DMS153 treated with DMSO at 0.1 percent for 48 hours (cell line): ENCODE data around the gene ARHGAP31.

Source experiments
- DNase-seq: peaks from one replicate; lab custom pipeline; 2025; ENCODE audit not compliant: unreplicated experiment; lab: John Stamatoyannopoulos, UW

ARHGAP31 gene

DNA sequence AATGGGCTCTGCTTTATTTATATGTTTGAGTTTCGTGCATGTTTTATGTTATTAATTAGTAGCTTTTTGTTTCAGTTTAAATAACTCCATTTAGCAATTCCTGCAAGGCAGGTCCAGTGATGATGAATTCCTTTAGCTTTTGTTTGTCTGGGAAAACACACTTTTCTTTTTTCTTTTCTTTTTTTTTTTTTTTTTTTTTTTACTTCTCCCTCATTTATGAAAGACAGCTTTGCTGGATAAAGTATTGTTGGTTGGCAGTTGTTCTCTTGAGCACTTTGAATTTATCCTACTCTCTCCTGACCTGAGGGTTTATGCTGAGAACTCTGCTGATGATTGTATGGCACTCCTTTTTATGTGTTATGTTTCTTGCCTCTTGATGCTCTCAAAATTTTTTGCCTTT, 133.5 kb downstream of the ARHGAP31 start:
- no peak for DNase-seq

DNA sequence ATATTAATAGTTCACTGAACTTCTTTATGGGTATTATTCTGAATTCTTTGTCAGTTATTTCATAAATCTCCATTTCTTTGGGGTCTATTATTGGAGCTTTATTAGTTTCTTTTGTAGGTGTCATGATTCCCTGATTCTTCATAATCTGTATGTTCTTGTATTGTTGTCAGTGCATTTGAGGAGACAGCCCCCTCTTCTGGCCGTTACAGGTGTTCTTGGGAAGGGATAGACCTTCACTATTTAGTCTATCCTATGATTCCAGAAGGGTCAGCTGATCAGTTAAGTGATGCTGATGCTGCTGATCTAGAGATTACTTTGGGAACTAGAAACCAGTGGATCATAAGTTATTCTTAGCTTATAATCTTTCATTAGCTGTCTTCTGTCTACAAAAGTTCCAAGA, 134.4 kb downstream of the ARHGAP31 start:
- no peak for DNase-seq

DNA sequence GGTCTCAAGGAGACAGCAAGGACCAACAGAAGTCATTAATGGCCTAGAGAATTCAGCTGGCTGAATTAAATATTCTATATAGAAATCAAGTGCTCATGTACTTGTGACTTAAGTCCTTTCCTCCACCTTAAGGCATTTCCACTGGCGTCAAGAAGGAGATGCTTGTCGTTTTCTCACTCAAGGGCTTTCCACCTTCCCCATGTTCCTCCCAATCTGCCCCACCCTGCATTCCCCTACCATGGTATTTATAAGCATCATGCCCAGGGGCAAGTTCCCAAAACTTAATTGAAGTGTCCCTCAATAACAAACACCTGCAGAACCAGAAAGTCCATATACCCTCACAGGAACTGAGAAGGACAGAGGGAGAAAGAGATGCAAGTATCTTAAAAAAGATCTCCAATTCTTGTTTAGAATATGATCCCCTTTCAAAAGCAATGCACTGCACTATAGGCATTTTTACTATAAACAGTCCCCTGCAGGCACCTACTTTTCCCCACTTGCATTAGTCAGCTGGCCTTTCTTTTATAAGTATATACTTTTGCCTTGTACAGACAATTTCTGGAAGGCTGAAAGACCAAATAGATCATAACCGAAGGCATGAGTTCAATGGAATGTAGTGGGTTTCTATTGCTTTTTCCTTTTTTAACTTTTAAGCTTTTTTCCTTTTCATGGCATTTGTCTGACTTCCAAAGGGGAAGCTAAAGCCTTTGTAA, 139.6 kb downstream of the ARHGAP31 start:
- no peak for DNase-seq

DNA sequence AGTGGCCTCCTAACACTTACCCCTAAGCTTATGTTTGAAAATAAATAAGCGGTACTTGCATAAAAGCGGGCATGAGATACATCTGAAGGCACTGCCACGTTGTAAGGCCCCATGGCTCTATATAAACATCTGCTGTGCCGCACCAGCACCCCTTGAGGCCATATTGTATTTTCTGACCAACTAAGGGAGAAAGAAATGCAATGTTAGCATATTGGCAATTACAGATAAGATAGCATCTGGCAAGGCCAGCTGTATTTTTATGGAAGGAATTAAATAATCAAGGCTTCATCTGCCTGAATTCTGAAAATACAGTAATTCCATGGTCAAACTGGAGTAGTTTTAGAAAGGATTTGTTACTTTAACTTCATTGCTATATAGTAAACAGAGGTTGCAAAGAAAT, 140.5 kb downstream of the ARHGAP31 start:
- DNase-seq, result no peak

- no peak for DNase-seq
These were observed 142.8 kb downstream of the ARHGAP31 start for GRCh38 chr3:119436977-119437376.

DNA sequence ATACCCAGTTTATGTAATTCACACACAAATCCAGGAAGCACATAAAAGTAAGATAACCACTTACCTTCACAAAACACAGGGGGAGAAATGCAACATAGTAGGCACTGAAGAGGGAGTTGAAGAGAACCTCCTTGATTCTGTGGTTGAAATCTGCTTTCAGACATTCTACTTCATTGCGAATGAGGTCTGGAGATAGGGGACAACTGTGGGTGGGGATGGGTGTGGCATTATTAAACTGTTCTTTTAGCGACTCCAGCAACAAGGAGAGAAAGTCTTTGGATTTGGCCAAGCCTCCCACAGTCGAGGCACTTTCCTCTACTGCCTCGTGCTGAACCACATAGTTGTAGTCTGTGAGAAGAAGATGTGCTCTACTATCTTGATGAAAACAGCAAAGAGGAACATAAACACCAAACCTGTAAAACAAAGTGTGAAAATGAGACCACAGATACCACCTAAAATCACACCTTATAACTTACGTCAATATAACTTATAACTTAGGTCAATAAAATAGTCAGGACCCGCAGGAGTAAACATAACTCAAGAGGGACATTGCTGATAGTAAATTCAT, 143.6 kb downstream of the ARHGAP31 start:
- DNase-seq, result no peak

- DNase-seq, result no peak
These were observed 149.0 kb downstream of the ARHGAP31 start for GRCh38 chr3:119443179-119443578.

- DNase-seq, result no peak
These were observed 150.4 kb downstream of the ARHGAP31 start for GRCh38 chr3:119444590-119444989.

GRCh38 chr3:119453822-119454221, 159.6 kb downstream of the ARHGAP31 start:
- DNase-seq, result no peak

DNA sequence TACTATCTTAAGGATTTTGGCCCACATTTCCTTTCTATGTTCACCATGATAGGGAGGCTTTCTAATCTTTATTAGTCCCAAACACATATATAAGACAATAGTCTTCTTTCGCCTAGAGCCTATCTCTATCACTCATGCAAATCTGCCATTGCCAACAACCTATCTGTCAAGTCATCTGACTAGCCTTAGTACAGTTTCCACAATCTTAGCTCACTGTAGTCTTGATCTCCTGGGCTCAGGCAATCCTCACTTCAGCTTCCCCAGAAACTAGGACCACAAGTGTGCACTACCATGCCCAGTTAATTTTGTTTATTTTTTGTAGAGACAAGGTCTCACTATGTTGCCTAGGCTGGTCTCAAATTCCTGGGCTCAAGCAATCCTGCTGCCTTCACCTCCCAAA, 162.3 kb downstream of the ARHGAP31 start:
- DNase-seq, result no peak

GRCh38 chr3:119457246-119457645, 163.1 kb downstream of the ARHGAP31 start:
- no peak for DNase-seq

GRCh38 chr3:119463171-119464169, 169.3 kb downstream of the ARHGAP31 start, which contains the start of gene TMEM39A:
Gene TMEM39A, minus strand, starts transcription at chr3:119463615. Its CDS starts 1,541 bp downstream, at chr3:119462074.
- DNase-seq, result peak; percentile 98

- DNase-seq, result no peak
These were observed 173.9 kb downstream of the ARHGAP31 start for GRCh38 chr3:119468041-119468440.

DNA sequence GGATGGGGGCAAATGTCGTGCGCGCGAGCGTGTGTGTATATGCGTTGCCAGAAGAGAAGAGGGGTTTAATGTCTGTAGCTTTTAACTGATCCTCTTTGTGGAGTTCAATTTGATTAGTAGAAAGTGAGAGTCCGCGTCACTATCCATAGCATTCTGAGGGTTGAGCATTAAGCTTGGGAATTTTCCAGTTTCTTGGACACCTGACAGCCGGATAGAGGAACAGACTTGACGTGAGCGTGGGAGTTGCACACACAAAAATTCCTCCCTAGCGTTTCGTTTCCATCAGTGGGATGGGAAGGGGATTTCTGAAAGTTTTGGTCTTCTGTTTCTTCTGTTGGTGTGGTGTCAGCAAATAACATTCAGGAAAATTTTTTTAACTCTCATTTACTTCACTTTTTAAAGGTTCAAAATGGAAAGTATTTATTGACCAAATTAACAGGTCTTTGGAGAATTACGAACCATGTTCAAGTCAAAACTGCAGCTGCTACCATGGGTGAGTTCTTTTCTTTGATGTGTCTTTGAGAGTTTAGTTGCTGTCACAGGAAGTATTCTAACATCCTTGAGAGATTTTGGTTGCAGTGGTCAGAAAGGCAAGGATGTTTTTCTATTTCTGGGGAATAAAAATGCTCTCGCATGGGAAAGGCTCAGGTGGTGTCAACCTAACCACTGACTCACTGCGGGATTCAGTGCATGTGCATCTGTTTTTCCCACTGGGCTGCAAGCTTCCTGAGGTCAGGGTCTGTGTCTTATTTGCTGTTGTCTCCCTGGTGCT, 175.4 kb downstream of the ARHGAP31 start:
- DNase-seq, result no peak
